ENCODE results near the gene PPP1R12B.
"Not testable (repeated sequence)": the region's sequence is repeated elsewhere in the genome, so short reads cannot be mapped to it uniquely, and the experiment has no call there.

- not testable (repeated sequence) for TF ChIP-seq POLR2AphosphoS5 (IDR thresholded peaks at IDR 0.05; ENCODE audit: insufficient read depth in 1 of 2, low read depth in 1 of 2); POLR2A (IDR thresholded peaks at IDR 0.05)
Observed at GRCh38 chr1:202518905-202519304, 170.4 kb downstream of the PPP1R12B start.
